Subcutaneous adipose tissue (tissue), 4 donors: ENCODE results near the gene HS1BP3. TPM values are rescaled to one million over a fixed set of nuclear protein-coding genes. Genes with fewer than 3 reads are reported as not detected.

Experiments used
- CTCF ChIP-seq: fragments of 450-650 bp; IDR thresholded peaks from one replicate; pipeline ENCODE4 v1.5.1; 2016; ENCODE audit warnings: low read depth, mild to moderate bottlenecking, control low read depth, antibody characterized with exemption, moderate library complexity
- total RNA-seq, 4 donors: library from RNA; depleted of rRNA; stranded (reverse); fragments of >200 nt; gene quantifications; one replicate each; pipeline ENCODE4 v1.1.0, GENCODE V29; 2016

Gene HS1BP3
- total RNA-seq, 4 donors from 2014 or later: 12.6 to 37.6 (median 34.7) TPM

- no peak for TF ChIP-seq CTCF
Observed at GRCh38 chr2:20597860-20598183, 53.1 kb downstream of the HS1BP3 start.

- TF ChIP-seq CTCF: no peak
Observed at GRCh38 chr2:20596973-20597859, 53.7 kb downstream of the HS1BP3 start.

- TF ChIP-seq CTCF: no peak
Observed at GRCh38 chr2:20596193-20596972, 54.5 kb downstream of the HS1BP3 start.

GRCh38 chr2:20595439-20596192 lies 55.3 kb downstream of the HS1BP3 start:
- TF ChIP-seq CTCF: no peak

- no peak for TF ChIP-seq CTCF
Observed at GRCh38 chr2:20594957-20595356, 55.9 kb downstream of the HS1BP3 start.

- no peak for TF ChIP-seq CTCF
Observed at GRCh38 chr2:20594048-20594750, 56.7 kb downstream of the HS1BP3 start.
